A549 treated with AZD2906 at 1 μM for 4 hours (cell line): ENCODE results near the gene ANGPTL3. TPM values are rescaled to one million over a fixed set of nuclear protein-coding genes. Genes with fewer than 3 reads are reported as not detected.

Experiments
- total RNA-seq: library from RNA; stranded (reverse); fragments of 200-300 nt; extraction: Qiagen RNA extraction; gene quantifications from 5 replicates; pipeline ENCODE4 v1.2.3, GENCODE V29; 2022

The ANGPTL3 gene, protein sequence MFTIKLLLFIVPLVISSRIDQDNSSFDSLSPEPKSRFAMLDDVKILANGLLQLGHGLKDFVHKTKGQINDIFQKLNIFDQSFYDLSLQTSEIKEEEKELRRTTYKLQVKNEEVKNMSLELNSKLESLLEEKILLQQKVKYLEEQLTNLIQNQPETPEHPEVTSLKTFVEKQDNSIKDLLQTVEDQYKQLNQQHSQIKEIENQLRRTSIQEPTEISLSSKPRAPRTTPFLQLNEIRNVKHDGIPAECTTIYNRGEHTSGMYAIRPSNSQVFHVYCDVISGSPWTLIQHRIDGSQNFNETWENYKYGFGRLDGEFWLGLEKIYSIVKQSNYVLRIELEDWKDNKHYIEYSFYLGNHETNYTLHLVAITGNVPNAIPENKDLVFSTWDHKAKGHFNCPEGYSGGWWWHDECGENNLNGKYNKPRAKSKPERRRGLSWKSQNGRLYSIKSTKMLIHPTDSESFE
- not detected in 5 replicates for total RNA-seq

DNA sequence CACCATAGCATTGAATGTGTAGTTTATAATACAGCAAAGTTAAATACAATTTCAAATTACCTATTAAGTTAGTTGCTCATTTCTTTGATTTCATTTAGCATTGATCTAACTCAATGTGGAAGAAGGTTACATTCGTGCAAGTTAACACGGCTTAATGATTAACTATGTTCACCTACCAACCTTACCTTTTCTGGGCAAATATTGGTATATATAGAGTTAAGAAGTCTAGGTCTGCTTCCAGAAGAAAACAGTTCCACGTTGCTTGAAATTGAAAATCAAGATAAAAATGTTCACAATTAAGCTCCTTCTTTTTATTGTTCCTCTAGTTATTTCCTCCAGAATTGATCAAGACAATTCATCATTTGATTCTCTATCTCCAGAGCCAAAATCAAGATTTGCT, at the start of gene ANGPTL3:
TSS of gene ANGPTL3 (plus strand) at position 240 of the 400 bp plus-strand sequence. CDS start at position 287, 47 bp downstream.

Other genes with a start within 250 kb of the ANGPTL3 start
- gene USP1, start 160.5 kb upstream of the ANGPTL3 start, total RNA-seq: 18.7 to 28.0 TPM (median 21.2 TPM) in 5 replicates
- gene DOCK7, start 90.9 kb downstream of the ANGPTL3 start, total RNA-seq: 14.1 to 51.9 TPM (median 23.9 TPM) in 5 replicates
- 3.6 to 4.8 TPM (median 3.9 TPM) in 5 replicates for gene ATG4C, start 186.6 kb downstream of the ANGPTL3 start, total RNA-seq